ENCODE measurements around the gene BSPRY.

Gene BSPRY

GRCh38 chr9:113310538-113310937 lies 38.8 kb upstream of the BSPRY start:
- CTCF ChIA-PET: interaction anchor here (0.5 to 3.6 kb wide), 11 partner anchors 8 to 1281 kb away, joined by 3 to 26 read pairs (median 3); no protein-coding TSS in a partner anchor
- no peaks in the 10 kb centered on the region for H3K9me3 ChIP-seq (ENCODE audit: control insufficient read depth, insufficient read depth, low read depth, low read length)
- H3K36me3 ChIP-seq (ENCODE audit: control insufficient read depth in 2 of 2, insufficient read depth in 1 of 2, low read length in 2 of 2): no peaks in the 10 kb centered on the region
- H3K4me3 ChIP-seq (ENCODE audit: low read depth, low read length): no peak overlapping the region
- no peak overlapping the region for H3K27ac ChIP-seq (ENCODE audit: extremely low read depth, low read depth, low read length)
- POLR2A ChIA-PET: no interaction called here
- no peaks in the 10 kb centered on the region for H3K4me1 ChIP-seq (ENCODE audit: control insufficient read depth, insufficient read depth, low read length)
- TF ChIP-seq PRDM10 (tag by site-specific recombination; IDR thresholded peaks at IDR 0.05) (0 out of 2 replicates have a peak, but pooled peaks have one; percentile 22), GLIS2 (tag by site-specific recombination; IDR thresholded peaks at IDR 0.05) (no peak)

DNA sequence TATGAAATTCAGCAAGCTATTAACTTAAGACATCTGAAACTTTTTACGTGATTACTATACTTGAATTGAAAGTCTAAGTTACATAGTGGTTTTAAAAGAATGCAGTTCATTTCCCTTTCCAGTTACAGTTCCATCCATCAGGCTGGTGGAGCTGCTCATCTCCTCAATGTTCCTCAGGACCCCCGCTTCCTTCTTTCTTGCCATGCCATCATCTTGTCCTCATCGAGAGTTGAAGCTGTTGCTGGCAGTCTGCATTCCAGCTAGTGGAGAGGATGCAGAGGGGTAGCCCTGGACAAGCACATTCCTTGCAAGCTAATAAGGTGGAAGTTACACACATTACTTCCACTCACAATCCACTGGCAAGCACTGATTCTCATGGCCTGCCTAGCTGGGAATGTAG lies 37.4 kb upstream of the BSPRY start:
- H3K4me3 ChIP-seq (ENCODE audit: low read depth, low read length): no peak overlapping the region
- H3K4me1 ChIP-seq (ENCODE audit: control insufficient read depth, insufficient read depth, low read length): no peaks in the 10 kb centered on the region
- CTCF ChIA-PET: interaction anchor here (0.6 to 2.4 kb wide), 11 partner anchors 8 to 344 kb away, joined by 3 to 7 read pairs (median 5); partner anchors contain the start of genes ALAD and CDC26
- H3K9me3 ChIP-seq (ENCODE audit: control insufficient read depth, insufficient read depth, low read depth, low read length): no peaks in the 10 kb centered on the region
- H3K36me3 ChIP-seq (ENCODE audit: control insufficient read depth in 2 of 2, insufficient read depth in 1 of 2, low read length in 2 of 2): no peaks in the 10 kb centered on the region
- H3K27ac ChIP-seq (ENCODE audit: extremely low read depth, low read depth, low read length): no peak overlapping the region
- no peak for TF ChIP-seq ZNF433 (tag by site-specific recombination; IDR thresholded peaks at IDR 0.05; ENCODE audit: low read depth)
- TF ChIP-seq ZNF707 (tag by site-specific recombination; IDR thresholded peaks at IDR 0.05): no peak
- TF ChIP-seq ZSCAN16 (tag by site-specific recombination; IDR thresholded peaks at IDR 0.05): no peak
- TF ChIP-seq, protein P1, sequence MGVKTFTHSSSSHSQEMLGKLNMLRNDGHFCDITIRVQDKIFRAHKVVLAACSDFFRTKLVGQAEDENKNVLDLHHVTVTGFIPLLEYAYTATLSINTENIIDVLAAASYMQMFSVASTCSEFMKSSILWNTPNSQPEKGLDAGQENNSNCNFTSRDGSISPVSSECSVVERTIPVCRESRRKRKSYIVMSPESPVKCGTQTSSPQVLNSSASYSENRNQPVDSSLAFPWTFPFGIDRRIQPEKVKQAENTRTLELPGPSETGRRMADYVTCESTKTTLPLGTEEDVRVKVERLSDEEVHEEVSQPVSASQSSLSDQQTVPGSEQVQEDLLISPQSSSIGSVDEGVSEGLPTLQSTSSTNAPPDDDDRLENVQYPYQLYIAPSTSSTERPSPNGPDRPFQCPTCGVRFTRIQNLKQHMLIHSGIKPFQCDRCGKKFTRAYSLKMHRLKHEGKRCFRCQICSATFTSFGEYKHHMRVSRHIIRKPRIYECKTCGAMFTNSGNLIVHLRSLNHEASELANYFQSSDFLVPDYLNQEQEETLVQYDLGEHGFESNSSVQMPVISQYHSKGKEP (tag by site-specific recombination; IDR thresholded peaks at IDR 0.05): no peak
- TF ChIP-seq ZBTB20 (tag by site-specific recombination; IDR thresholded peaks at IDR 0.05): no peak
- no peak for TF ChIP-seq ZNF513 (tag by site-specific recombination; IDR thresholded peaks at IDR 0.05)
- no peak for TF ChIP-seq PBX3 (CRISPR knock-in tag; IDR thresholded peaks at IDR 0.05)
- TF ChIP-seq ZNF514 (tag by site-specific recombination; IDR thresholded peaks at IDR 0.05): no peak
- no peak for TF ChIP-seq PATZ1 (tag by site-specific recombination; IDR thresholded peaks at IDR 0.05)
- TF ChIP-seq ZNF529 (tag by site-specific recombination; IDR thresholded peaks at IDR 0.05; ENCODE audit: insufficient replicate concordance): no peak
- no peak for TF ChIP-seq MEIS1 (CRISPR knock-in tag; IDR thresholded peaks at IDR 0.05; ENCODE audit: borderline replicate concordance)
- no peak for TF ChIP-seq FEZF1 (tag by site-specific recombination; IDR thresholded peaks at IDR 0.05)
- TF ChIP-seq ZNF658 (tag by site-specific recombination; IDR thresholded peaks at IDR 0.05): no peak
- no peak for TF ChIP-seq ZFHX2 (tag by site-specific recombination; conservative IDR thresholded peaks at IDR 0.05)
- TF ChIP-seq KLF16 (tag by site-specific recombination; IDR thresholded peaks at IDR 0.05): no peak
- no peak for TF ChIP-seq ELK4 (IDR thresholded peaks at IDR 0.05; ENCODE audit: borderline replicate concordance, low read depth, low read length)
- no peak for TF ChIP-seq ZNF138 (tag by site-specific recombination; IDR thresholded peaks at IDR 0.05; ENCODE audit: borderline replicate concordance)
- TF ChIP-seq ZNF112 (tag by site-specific recombination; IDR thresholded peaks at IDR 0.05): no peak
- POLR2A ChIA-PET: interaction anchor here (1.0 to 1.3 kb wide), 3 partner anchors 28 to 99 kb away, joined by 3 to 5 read pairs (median 4); partner anchors contain the start of genes ALAD, C9orf43, POLE3 and WDR31
